T-helper 9 cell (primary cell): ENCODE data around the gene BRINP3.

ENCODE experiments used
- DNase-seq: peaks from one replicate; pipeline ENCODE4 v3.0.0-alpha.2; 2020

The BRINP3 gene

DNA sequence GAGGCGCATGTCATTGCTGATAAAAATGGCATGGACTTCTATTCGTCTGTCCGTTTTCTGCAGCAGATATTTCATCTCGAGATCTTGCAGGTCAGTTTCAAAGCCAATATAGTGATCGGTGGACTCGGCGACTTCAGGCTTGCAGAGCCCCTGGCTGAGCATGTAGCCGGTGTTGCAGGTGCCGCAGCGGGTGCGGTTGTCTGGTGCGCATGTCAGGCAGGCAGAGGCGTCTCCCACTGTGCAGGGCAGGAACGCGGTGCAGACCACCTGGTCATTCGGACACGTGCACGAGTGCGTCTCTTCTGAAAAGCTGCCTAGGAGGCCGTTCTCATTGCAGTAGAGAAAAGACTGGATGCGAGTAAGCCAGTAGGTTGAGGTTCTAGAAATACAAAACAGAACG is 378.9 kb downstream of the BRINP3 start:
- DNase-seq: no peak

- no peak for DNase-seq
Measured at GRCh38 chr1:190098107-190098506, 379.6 kb downstream of the BRINP3 start.

GRCh38 chr1:190095596-190095995 is 382.1 kb downstream of the BRINP3 start:
- DNase-seq: no peak

- no peak for DNase-seq
Measured at GRCh38 chr1:190084552-190084951, 393.1 kb downstream of the BRINP3 start.

GRCh38 chr1:190068304-190068703 is 409.4 kb downstream of the BRINP3 start:
- no peak for DNase-seq

DNA sequence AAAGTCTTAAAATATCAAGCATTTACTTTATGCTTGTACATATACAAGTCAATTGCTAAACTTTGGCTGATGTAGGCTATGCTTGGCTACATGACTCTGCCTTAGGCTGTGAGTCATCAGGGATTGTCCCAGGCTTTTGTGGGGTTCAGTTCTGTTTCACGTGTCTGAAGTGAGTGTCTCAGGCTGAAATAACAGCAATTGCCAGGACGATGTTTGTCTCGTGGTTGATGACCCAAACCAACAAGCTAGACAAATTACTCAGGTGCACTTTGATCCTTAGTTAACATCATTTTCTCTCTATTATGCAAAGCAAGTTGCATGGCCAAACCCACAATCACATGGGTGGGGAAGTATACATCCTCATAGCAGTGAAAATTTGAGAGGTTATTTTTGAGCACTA is 410.1 kb downstream of the BRINP3 start:
- no peak for DNase-seq

DNA sequence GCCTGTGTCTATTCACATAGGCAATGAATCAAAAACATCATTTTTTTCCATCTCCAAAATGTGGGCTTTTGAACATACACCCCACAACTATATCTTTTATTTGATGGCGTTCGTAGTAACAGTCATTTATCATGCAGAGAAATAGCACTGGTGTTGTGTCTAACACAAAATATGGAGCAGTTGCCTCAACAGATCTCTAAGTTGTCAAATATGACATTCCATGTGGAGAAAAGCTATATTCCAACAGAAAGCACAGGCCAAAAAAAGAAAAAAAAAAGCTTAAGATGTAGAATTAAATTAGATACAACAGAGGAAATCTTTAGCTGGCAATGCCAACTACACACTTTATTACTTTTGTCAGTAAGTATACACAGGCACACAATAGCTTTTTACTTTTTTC is 411.7 kb downstream of the BRINP3 start:
- no peak for DNase-seq

DNA sequence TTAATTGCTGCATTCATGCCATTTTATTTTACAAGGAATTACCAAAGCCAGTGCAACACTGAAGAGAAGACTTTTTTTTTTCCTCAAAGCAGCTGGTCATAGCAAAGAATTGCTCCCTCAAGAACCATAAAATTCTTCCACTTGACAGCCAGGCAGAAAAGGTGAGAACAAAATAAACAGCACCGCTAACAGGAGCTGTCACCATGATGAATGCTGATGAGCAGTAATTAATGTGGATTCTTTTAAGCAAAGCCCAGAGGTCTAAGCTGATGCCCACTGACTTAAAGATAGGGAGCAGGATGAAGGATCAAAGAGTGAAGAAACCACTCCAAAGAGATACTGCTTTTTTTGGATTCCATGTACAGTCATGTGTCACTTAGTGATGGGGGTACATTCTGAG is 428.4 kb downstream of the BRINP3 start:
- DNase-seq: no peak
